ENCODE results near the gene RASGRP1.

DNA sequence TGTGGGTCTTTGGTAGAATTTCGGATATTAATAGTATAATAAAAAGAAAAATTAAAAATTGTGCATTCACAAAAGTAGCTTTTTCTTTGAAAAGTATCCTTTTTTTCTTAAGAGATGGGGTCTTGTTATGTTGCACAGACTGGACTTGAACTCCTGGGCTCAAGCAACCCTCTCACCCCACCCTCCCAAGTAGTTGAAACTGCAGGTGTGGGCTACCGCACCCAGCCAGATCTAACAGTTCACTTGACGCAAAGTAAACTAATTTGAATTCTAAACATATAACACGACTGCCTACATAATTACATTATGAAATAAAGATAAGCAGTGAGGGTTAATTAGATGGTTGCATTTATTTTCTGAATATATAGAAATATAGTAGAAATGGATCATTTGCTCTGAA, 99.9 kb downstream of the RASGRP1 start:
- TF ChIP-seq POLR2AphosphoS5 (IDR thresholded peaks at IDR 0.05) (no peak), POLR2A (IDR thresholded peaks at IDR 0.05) (no peak)
- TF ChIP-seq, protein P1, sequence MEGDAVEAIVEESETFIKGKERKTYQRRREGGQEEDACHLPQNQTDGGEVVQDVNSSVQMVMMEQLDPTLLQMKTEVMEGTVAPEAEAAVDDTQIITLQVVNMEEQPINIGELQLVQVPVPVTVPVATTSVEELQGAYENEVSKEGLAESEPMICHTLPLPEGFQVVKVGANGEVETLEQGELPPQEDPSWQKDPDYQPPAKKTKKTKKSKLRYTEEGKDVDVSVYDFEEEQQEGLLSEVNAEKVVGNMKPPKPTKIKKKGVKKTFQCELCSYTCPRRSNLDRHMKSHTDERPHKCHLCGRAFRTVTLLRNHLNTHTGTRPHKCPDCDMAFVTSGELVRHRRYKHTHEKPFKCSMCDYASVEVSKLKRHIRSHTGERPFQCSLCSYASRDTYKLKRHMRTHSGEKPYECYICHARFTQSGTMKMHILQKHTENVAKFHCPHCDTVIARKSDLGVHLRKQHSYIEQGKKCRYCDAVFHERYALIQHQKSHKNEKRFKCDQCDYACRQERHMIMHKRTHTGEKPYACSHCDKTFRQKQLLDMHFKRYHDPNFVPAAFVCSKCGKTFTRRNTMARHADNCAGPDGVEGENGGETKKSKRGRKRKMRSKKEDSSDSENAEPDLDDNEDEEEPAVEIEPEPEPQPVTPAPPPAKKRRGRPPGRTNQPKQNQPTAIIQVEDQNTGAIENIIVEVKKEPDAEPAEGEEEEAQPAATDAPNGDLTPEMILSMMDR (IDR thresholded peaks at IDR 0.05), result no peak
